Aorta (tissue), 5 donors: Measurements from ENCODE around the gene CDH24. TPM values are rescaled to one million over a fixed set of nuclear protein-coding genes. Genes with fewer than 3 reads are reported as not detected.

Experiments
- ATAC-seq: fragments of 200-7000 bp; cut with Tn5 transposase; one replicate; pipeline ENCODE4 v1.9.1; 2022; ENCODE audit warnings: moderate library complexity; ENCODE audit not compliant: low FRiP score
- DNase-seq, 2 donors: peaks; one replicate each; pipeline ENCODE4 v3.0.0-alpha.2; 2020
- H3K27ac ChIP-seq, 2 donors: one replicate each; pipeline ENCODE4 v1.5.1; 2013; ENCODE audit warnings: low read length in 2 of 2, mild to moderate bottlenecking in 2 of 2, moderate library complexity in 2 of 2, control low read depth in 1 of 2, inconsistent platforms in 1 of 2, low read depth in 1 of 2
- H3K27me3 ChIP-seq, 2 donors: one replicate each; pipeline ENCODE4 v1.6.1; 2013; ENCODE audit warnings: control low read depth in 1 of 2, low read length in 1 of 2, mild to moderate bottlenecking in 1 of 2, moderate library complexity in 1 of 2; ENCODE audit not compliant: insufficient read depth in 2 of 2, control insufficient read depth in 1 of 2
- H3K36me3 ChIP-seq, 2 donors: one replicate each; pipeline ENCODE4 v1.6.1; 2013; ENCODE audit warnings: control low read depth in 1 of 2, low read length in 1 of 2, mild to moderate bottlenecking in 1 of 2; ENCODE audit not compliant: insufficient read depth in 2 of 2, control insufficient read depth in 1 of 2
- H3K4me1 ChIP-seq, 2 donors: one replicate each; pipeline ENCODE4 v1.6.1; 2013; ENCODE audit warnings: low read length in 2 of 2, control low read depth in 1 of 2, mild to moderate bottlenecking in 1 of 2, moderate library complexity in 1 of 2; ENCODE audit not compliant: insufficient read depth in 2 of 2, control insufficient read depth in 1 of 2
- H3K4me3 ChIP-seq, 2 donors: one replicate each; pipeline ENCODE4 v1.5.1; 2013; ENCODE audit warnings: low read length in 2 of 2, control low read depth in 1 of 2, mild to moderate bottlenecking in 1 of 2
- H3K9me3 ChIP-seq: one replicate; pipeline ENCODE4 v1.6.1; 2013; ENCODE audit warnings: mild to moderate bottlenecking, low read length; ENCODE audit not compliant: control insufficient read depth
- WGBS, 2 donors: extraction: QIAGEN DNeasy Blood & Tissue Kit; methylation state at CpG; one replicate each; pipeline ENCODE4 v1.1.7; 2013; 5-methylcytosine and 5-hydroxymethylcytosine counted together
- intact Hi-C, 2 donors: fragments of 100-400 bp; cut with DNase I; formaldehyde crosslinking; loops; one replicate each; pipeline versions ENCODE4 v1.14.2 to v1.15.0; 2022
- polyA plus RNA-seq, 2 donors: library from polyadenylated mRNA; stranded (reverse); fragments of 200-250 nt; gene quantifications; one replicate each; pipeline ENCODE4 v1.2.3, GENCODE V29; 2013
- total RNA-seq, 2 donors: library from RNA; stranded (reverse); fragmentation: NEBNext Ultra II Directional; extraction: Animal tissue kit (Norgen Biotek cat#: 25700); gene quantifications; one replicate each; pipeline ENCODE4 v1.2.1, GENCODE V29; 2021
- donor health status: healthy with polysubstance abuse.
- donor health status: Bipolar disorder and iron deficiency.
- donor health status: DM: no; HTN: no; CAD: no.
- donor health status: DM: no; HTN: no; CAD: no.
- donor health status: DM: yes; HTN: yes; CAD: no.

Gene CDH24
- total and polyA plus RNA-seq, 4 donors: 3.4 to 11.4 (median 4.1) TPM; not detected in 1

- Histone ChIP-seq H3K27me3 (no peaks in the 10 kb centered on the region), H3K4me1 (peaks cover 0 to 6% of the 10 kb centered on the region in 2 donors), H3K27ac (no peak overlapping the region), H3K4me3 (no peak overlapping the region), H3K36me3 (no peaks in the 10 kb centered on the region), H3K9me3 (no peaks in the 10 kb centered on the region)
- ATAC-seq (no peak), DNase-seq (peak in 1 of 2 donors; percentile 57)
- 74 to 76% methylated on average over 6 of the region's 6 CpGs for WGBS, 2 donors
- intact Hi-C loops: no loop called here
Observed at GRCh38 chr14:23101213-23101970, 44.1 kb upstream of the CDH24 start.

GRCh38 chr14:23099212-23099861 is 42.0 kb upstream of the CDH24 start:
- WGBS, 2 donors: 78% methylated on average over 10 of the region's 10 CpGs
- peak in 1 of 2 donors; percentile 59 for DNase-seq
- H3K36me3 ChIP-seq: no peaks in the 10 kb centered on the region
- H3K4me1 ChIP-seq: peaks cover 0 to 6% of the 10 kb centered on the region in 2 donors
- no peak overlapping the region for H3K4me3 ChIP-seq
- no peaks in the 10 kb centered on the region for H3K9me3 ChIP-seq
- no peaks in the 10 kb centered on the region for H3K27me3 ChIP-seq
- intact Hi-C loops: no loop called here
- no peak overlapping the region for H3K27ac ChIP-seq
- ATAC-seq: no peak

- DNase-seq (peak in 1 of 2 donors; percentile 30), ATAC-seq (no peak)
- no peaks in the 10 kb centered on the region for H3K36me3 ChIP-seq
- H3K27ac ChIP-seq: no peak overlapping the region
- intact Hi-C loops: no loop called here
- 85 to 89% methylated on average over 7 of the region's 7 CpGs for WGBS, 2 donors
- H3K27me3 ChIP-seq: no peaks in the 10 kb centered on the region
- peaks cover 0 to 11% of the 10 kb centered on the region in 2 donors for H3K4me1 ChIP-seq
- H3K4me3 ChIP-seq: no peak overlapping the region
- H3K9me3 ChIP-seq: no peaks in the 10 kb centered on the region
Observed at GRCh38 chr14:23097786-23098185, 40.5 kb upstream of the CDH24 start.

- DNase-seq: peak; percentile 96 to 100
- H3K4me1 ChIP-seq: peaks cover 0 to 11% of the 10 kb centered on the region in 2 donors
- H3K27ac ChIP-seq: peak within 1 kb of the TSS in 1 of 2 donors; percentile 92
- H3K27me3 ChIP-seq: no peaks in the 10 kb centered on the region
- no peaks in the 10 kb centered on the region for H3K9me3 ChIP-seq
- H3K4me3 ChIP-seq: peak within 1 kb of the TSS; percentile 62 to 68
- peak; percentile 98 for ATAC-seq
- WGBS, 2 donors: 0 to 1% methylated on average over 46 of the region's 46 CpGs
- H3K36me3 ChIP-seq: no peaks in the 10 kb centered on the region
- intact Hi-C loops: loop anchor here in 1 of 2 donors (2.0 kb wide), 1 partner anchor 205 kb away; no protein-coding TSS in a partner anchor
Observed at GRCh38 chr14:23095196-23096108, 38.1 kb upstream of the CDH24 start, which contains the start of gene C14orf119. TSS of gene C14orf119 (plus strand) at chr14:23095505. CDS start at chr14:23097659, 2,154 bp downstream.

- intact Hi-C loops: loop anchor here in 1 of 2 donors (2.0 kb wide), 1 partner anchor 206 kb away; no protein-coding TSS in a partner anchor
Observed at GRCh38 chr14:23094666-23095195, 37.4 kb upstream of the CDH24 start, which contains the start of gene ACIN1. TSS of gene ACIN1 (minus strand) at chr14:23095136. CDS start at chr14:23095112, 24 bp downstream.

GRCh38 chr14:23093991-23094665 is 36.8 kb upstream of the CDH24 start:
- H3K4me1 ChIP-seq: peaks cover 0 to 11% of the 10 kb centered on the region in 2 donors
- no peaks in the 10 kb centered on the region for H3K36me3 ChIP-seq
- H3K27me3 ChIP-seq: no peaks in the 10 kb centered on the region
- H3K9me3 ChIP-seq: no peaks in the 10 kb centered on the region
- 0 to 1% methylated on average over 14 of the region's 14 CpGs for WGBS, 2 donors
- ATAC-seq (no peak), DNase-seq (no peak)
- intact Hi-C loops: loop anchor here in 1 of 2 donors (2.0 kb wide), 1 partner anchor 207 kb away; no protein-coding TSS in a partner anchor
- no peak overlapping the region for H3K27ac ChIP-seq
- H3K4me3 ChIP-seq: peak overlapping the region; percentile 60 to 68

More at GRCh38 chr14:23094666-23095195, 37.4 kb upstream of the CDH24 start, which contains the start of gene ACIN1:
- H3K27ac ChIP-seq: peak within 1 kb of the TSS in 1 of 2 donors; percentile 92
- WGBS, 2 donors: 0 to 1% methylated on average over 50 to 55 of the region's 55 CpGs
- H3K27me3 ChIP-seq: no peaks in the 10 kb centered on the region
- peak; percentile 85 for ATAC-seq
- DNase-seq: peak; percentile 81 to 100
- peak within 1 kb of the TSS; percentile 62 to 68 for H3K4me3 ChIP-seq
- H3K4me1 ChIP-seq: peaks cover 0 to 11% of the 10 kb centered on the region in 2 donors
- H3K36me3 ChIP-seq: no peaks in the 10 kb centered on the region
- H3K9me3 ChIP-seq: no peaks in the 10 kb centered on the region

- Histone ChIP-seq H3K27me3 (no peaks in the 10 kb centered on the region), H3K4me3 (no peak overlapping the region), H3K9me3 (no peaks in the 10 kb centered on the region), H3K36me3 (no peaks in the 10 kb centered on the region), H3K27ac (no peak overlapping the region), H3K4me1 (peaks cover 0 to 11% of the 10 kb centered on the region in 2 donors)
- intact Hi-C loops: no loop called here
- ATAC-seq (no peak), DNase-seq (no peak)
- 61 to 67% methylated on average over 2 of the region's 2 CpGs for WGBS, 2 donors
Observed at GRCh38 chr14:23093526-23093925, 36.2 kb upstream of the CDH24 start.
